ENCODE results near the gene PALM.
A peak's percentile ranks its signal among the peaks of the same experiment; 100 is the strongest.
"Not testable (repeated sequence)": the region's sequence is repeated elsewhere in the genome, so short reads cannot be mapped to it uniquely, and the experiment has no call there.

The PALM gene

DNA sequence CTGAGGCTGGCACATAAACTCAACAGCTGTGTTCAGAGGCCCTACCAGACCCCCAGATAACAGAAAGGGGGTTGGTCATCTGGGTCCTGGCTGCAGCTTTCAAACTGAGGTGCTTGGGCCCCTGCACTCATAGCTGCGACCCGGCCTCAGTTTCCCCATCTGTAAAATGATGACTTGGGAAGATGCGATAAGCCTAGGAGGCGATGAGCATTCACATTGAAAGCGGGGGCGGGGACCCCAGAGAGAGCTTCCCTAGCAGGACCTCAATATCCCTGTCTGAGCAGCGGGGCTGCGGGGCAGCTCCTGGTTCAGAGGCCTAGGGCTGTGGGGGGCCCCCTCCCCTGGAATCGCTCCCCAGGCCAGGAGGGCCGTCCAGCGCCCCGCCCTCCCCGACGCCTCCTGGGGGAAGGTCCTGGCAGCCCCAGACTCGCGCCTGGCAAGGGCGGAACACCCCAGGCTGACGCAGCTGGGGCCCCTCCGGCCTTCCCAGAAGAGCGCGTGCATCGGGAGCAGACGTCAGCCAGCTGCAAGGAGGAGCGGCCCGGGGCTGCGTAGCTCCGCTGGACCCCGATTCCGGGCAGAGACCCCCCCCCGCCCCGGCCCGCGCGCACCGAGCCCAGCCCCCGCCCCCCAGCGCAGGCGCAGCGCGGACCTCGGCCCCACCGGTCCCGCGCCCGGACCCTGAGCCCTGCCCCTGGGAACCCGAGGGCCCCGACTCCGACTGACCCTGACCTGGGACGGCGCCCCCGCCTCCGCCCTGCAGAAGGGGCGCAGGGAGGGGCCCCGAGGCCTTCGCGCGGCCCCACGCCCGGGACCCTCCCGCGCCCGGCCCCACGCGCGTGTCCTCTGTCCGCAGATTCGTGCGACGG is 29.1 kb upstream of the PALM start:
- DNase-seq (ENCODE audit: low spot score), result peak; percentile 76

DNA sequence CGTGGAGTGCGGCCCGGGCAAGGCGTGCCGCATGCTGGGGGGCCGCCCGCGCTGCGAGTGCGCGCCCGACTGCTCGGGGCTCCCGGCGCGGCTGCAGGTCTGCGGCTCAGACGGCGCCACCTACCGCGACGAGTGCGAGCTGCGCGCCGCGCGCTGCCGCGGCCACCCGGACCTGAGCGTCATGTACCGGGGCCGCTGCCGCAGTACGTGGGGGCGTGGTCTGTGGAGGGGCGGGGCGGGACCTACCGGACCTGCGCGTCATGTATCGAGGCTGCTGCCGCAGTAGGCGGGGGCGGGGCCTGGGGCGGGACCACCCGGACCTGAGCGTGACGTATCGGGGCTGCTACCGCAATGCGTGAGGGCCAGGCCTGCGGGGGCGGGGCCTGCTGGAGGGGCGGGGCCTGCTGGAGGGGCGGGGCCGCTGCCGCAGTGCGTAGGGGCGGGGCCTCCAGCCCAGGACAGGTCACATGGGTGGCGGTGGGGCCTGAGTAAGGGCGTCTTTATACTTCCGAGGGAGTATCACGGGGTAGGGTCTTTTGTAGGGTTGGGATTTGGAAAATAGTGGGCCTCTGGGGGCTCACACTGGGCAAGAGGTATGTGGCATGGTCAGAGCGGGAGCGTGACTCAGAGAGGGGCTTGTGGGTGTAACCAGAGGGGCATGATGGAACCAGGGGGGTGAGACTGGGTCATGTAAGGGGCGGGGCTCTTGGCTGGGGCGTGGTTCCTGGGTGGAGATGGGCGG is 28.3 kb upstream of the PALM start:
- DNase-seq (ENCODE audit: low spot score), result peak; percentile 96

DNA sequence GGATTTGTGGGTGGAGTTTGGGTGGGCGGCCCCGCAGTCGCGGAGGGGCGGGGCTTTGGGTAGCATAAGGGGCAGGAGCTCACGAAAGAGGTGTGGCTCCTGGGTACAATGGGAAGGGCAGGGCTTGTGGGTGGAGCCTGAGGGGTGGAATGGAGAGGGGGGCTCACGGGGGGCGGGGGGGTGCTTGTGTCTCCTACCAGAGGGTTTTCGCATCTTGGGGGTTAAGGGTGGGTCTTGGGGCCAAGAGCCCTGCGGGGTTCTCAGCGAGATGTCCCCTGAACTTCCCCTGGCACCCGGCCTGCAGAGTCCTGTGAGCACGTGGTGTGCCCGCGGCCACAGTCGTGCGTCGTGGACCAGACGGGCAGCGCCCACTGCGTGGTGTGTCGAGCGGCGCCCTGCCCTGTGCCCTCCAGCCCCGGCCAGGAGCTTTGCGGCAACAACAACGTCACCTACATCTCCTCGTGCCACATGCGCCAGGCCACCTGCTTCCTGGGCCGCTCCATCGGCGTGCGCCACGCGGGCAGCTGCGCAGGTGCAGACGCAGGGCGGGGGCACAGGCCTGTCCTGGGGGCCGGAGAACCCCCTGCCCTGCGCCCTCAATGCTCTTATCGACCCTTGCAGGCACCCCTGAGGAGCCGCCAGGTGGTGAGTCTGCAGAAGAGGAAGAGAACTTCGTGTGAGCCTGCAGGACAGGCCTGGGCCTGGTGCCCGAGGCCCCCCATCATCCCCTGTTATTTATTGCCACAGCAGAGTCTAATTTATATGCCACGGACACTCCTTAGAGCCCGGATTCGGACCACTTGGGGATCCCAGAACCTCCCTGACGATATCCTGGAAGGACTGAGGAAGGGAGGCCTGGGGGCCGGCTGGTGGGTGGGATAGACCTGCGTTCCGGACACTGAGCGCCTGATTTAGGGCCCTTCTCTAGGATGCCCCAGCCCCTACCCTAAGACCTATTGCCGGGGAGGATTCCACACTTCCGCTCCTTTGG is 27.4 kb upstream of the PALM start:
- DNase-seq (ENCODE audit: low spot score), result peak; percentile 88

DNA sequence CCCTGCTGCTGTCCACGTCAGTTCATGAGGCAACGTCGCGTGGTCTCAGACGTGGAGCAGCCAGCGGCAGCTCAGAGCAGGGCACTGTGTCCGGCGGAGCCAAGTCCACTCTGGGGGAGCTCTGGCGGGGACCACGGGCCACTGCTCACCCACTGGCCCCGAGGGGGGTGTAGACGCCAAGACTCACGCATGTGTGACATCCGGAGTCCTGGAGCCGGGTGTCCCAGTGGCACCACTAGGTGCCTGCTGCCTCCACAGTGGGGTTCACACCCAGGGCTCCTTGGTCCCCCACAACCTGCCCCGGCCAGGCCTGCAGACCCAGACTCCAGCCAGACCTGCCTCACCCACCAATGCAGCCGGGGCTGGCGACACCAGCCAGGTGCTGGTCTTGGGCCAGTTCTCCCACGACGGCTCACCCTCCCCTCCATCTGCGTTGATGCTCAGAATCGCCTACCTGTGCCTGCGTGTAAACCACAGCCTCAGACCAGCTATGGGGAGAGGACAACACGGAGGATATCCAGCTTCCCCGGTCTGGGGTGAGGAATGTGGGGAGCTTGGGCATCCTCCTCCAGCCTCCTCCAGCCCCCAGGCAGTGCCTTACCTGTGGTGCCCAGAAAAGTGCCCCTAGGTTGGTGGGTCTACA is 25.9 kb upstream of the PALM start:
- DNase-seq (ENCODE audit: low spot score), result no peak

DNA sequence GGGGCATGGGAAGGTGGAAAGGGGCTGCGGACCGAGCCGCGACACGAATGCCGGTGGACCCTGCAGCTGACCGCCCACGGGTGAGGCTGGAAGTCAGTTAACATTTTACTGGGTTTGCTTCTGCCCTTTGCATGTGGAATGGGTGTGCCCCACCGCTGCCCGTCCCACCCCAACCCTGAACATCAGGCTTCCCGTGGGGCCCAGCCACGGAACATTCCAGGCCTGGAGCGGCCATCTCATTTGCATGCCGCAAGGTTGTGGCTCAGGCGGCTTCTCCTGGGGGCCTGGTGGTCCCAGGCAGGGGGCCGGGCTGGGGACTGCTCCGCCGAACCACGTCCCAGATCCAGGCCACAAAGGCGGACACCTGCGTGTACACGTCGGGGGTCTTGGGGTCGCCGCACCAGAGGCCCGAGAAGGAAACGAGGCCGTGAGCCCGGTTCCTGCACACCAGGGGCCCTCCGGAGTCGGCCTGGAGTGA is 23.2 kb upstream of the PALM start:
- DNase-seq (ENCODE audit: low spot score), result no peak

DNA sequence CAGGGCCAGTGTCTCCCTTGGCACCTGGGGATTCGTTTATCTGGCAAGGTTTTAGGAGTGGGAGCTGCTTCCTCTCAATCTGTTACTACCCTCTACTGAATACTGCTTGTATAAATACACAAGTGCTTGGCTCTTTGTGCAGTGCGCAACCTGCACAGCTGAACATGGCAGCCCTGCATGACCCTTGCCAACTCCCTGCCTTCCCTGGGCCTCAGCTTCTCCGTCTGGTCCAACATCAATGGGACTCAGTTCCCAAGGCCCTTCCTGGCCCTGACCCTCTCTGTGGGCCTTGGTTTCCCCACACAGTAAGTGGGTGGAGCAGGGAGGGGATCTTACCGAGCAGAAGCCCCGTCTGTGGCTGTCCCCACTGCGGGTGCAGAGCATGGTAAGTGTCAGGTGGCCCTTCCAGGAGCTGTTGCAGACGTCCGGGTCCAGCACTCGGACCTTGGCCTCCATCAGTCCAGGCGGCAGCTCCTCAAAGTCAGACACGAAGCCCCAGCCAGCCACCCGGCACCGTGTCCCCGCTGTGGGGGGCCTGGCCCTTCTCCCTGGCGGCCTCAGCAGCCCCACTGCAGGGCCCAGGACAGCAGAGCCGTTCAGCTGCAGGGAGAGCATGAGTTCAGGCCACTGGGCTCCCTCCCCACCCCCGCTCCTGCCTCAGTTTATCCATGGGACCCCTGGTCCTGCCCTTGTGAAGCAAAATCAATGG is 22.0 kb upstream of the PALM start:
- no peak for DNase-seq (ENCODE audit: low spot score)

DNA sequence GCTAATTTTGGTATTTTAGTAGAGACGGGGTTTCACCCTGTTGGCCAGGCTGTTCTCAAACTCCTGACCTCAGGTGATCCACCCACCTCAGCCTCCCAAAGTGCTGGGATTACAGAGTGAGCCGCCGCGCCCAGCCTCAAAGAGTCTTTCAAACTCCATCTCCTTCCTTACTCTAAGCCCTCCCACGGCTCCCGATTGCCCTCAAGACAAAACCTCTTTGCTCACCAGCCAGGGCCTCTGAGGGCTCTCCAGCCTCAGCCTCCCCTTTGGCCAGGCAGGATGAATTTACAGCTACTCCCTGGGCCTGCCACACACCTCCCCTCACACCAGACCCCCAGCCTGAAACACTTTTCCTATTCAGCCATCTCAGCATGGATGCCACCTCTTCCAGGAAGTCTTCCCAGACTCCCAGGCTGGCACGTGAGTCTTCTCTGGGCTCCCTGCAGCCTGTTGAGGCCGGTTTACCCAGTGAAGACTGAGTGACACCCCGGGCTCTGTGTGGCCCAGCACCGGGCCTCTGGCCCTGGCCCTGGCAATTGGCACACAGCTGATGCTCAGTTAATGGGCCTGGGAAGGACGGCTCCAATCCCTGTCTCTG is 21.1 kb upstream of the PALM start:
- DNase-seq (ENCODE audit: low spot score), result no peak

DNA sequence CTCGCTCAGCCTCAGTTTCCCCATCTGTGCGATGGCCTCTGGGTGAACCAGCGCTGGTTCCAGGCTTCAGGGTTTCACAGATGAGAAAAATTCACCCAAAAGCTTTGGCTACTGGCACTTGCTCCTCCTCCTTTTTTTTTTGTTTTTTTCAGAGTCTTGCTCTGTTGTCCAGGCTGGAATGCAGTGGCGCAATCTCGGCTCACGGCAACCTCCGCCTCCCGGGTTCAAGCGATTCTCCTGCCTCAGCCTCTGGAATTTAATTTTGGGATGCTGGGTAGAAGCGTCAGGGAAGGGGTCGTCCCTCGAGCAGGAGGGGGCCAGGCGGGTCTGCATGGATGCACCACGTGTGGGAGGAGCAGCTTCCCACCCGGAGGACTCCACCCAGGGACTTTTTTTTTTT is 20.5 kb upstream of the PALM start:
- DNase-seq (ENCODE audit: low spot score), result no peak

DNA sequence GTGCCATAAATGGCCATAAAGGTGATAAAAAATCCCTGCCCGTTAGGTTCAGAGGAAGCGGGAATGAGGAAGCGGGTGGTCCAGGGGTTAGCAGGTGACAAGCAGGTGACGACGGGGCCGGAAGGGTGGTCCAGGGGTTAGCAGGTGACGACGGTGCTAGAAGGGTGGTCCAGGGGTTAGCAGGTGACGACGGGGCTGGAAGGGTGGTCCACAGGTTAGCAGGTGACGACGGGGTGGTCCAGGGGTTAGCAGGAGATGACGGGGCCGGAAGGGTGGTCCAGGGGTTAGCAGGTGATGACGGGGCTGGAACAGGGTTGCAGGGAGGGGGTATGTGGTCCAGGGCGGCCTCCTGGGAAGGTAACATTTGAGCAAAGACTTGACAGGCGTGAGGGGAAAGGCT is 19.7 kb upstream of the PALM start:
- DNase-seq (ENCODE audit: low spot score), result no peak

DNA sequence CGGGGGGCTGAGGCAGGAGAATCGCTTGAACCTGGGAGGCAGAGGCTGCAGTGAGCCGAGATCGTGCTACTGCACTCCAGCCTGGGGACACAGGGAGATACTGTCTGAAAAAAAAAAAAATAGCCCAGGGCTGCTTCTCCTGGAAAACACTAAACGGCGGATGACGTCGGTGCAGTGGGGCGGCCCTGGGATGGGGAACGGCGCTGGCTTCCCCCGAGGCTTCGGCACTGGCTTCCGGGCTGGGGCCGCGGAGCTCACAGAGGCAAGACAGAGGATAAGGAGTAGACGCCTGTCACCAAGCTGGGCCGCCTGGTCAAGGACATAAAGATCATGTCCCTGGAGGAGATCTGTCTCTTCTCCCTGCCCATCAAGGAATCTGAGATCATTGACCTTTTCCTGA is 18.5 kb upstream of the PALM start:
- DNase-seq (ENCODE audit: low spot score), result no peak

DNA sequence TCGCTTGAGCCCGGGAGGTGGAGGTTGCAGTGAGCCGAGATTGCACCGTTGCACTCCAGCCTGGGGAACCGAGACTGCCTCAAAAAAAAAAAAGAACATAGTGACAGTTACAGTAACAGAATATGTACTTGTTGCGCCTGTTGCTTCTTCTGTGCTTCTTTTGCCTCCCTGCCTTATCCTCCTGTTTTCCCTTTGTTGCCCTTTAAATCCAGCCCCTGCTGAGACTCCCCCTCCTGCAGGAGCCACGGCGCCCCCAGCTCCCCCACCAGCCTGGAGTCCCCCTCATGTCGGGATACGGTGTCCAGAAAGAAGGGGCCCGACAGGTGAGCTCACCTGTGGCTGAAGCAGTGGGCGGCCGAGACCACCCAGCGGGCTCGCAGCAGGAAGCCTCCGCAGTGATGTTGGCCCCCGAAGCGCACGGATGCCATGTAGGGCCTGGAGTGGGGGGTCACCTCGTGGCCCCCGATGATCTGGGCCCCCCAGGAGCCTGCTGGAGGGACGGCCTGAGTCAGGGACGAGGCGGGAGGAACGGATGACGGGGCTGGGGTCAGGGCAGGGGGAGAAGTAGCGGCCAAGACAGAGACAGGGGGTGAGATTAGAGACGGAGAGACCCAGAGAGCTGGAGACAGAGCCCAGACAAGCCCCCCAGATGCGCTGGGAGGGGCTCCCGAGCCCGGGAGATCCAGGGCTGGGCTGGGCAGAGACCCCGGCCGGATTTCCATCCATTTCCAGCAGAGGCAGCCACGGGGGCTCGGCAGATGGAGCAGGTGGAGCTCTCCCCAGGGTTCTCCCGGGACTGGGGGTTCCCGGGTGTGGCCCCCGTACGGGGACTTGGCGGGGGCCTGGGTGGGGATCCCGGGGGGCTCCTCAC is 14.0 kb upstream of the PALM start:
- no peak for DNase-seq (ENCODE audit: low spot score)

DNA sequence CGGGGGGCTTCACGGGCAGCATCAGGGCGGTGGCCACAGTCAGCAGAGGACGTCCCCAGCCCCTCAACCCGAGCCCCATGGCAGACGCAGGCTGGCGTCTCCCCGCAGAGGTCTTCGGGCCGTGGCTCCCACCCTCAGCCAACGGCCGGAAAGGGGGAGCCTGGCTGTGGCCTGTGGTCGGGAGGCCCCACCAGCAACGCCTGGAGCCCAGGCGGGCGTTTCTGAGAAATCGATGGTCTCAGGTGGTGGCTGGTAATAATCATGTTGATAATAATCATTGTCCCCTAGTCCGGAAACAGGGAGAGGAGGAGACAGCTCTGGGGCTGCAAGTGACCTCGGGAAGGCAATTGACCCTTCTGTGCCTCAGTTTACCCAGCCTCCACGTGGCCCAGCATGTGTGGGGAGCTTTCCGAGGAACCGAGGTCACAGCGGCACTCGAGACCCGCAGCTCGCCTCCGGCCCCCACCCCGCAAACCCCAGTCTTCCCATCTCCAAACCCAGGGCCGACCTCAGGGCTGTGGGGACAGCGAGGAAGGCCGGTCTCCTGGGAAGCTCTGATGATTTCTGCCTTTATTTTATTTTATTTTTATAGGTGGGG is 13.3 kb upstream of the PALM start, which contains the start of gene PRSS57:
PRSS57 (minus strand) TSS at position 101 of the 598 bp plus-strand sequence; CDS start at position 79, 22 bp downstream.
- no peak for DNase-seq (ENCODE audit: low spot score)

DNA sequence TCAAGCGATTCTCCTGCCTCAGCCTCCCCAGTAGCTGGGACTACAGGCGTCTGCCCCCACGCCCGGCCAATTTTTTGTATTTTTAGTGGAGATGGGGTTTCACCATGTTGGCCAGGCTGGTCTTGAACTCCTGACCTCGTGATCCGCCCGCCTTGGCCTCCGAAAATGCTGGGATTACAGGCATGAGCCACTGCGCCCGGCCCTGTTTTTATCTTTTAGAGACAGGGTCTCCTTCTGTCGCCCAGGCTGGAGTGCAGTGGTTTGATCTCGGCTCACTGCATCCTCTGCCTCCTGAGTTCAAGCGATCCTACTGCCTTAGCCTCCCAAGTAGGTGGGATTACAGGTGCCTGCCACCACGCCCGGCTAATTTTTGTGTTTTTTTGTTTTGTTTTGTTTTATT is 10.2 kb upstream of the PALM start:
- DNase-seq (ENCODE audit: low spot score), result not testable (repeated sequence)

DNA sequence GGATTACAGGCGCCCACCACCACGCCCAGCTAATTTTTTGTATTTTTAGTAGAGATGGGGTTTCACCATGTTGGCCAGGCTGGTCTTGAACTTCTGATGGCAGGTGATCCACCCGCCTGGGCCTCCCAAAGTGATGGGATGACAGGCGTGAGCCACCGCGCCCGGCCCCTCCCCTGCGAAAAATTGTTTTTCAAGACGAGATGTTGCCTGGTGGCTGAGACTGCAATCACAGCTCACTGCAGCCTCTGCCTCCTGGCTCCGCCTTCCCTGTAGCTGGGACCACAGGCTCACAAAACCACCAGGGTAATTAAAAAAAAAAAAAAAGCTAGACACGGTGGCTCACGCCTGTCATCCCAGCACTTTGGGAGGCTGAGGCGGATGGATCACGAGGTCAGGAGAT is 8.8 kb upstream of the PALM start:
- DNase-seq (ENCODE audit: low spot score), result not testable (repeated sequence)

DNA sequence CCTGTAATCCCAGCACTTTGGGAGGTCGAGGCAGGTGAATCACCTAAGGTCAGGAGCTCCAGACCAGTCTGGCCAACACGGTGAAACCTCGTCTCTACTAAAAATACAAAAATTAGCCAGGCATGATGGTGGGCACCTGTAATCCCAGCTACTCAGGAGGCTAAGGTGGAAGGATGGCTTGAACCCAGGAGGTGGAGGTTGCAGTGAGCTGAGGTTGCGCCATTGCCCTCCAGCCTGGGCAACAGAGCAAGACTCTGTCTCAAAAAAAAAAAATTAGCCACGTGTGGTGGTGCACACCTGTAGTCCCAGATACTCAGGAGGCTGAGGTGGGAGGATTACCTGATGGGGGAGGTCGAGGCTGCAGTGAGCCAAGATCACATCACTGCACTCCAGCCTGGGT is 5.9 kb upstream of the PALM start:
- not testable (repeated sequence) for DNase-seq (ENCODE audit: low spot score)

DNA sequence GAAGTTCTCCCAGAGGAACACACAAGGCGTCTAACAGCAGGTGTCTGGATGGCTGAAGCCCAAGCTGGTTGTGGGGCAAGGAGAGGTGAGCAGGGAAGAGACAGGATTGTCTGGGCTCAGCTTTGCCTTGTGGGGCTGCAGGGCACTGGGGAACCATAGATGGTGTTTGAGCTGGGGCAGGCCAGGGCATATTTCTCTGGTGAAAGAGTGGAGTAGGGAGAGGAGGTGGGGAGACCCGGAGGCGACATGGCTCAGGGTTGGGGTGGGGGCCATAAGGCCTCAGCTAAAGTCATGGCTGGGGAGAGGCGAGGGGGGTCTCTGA is 5.4 kb upstream of the PALM start:
- no peak for DNase-seq (ENCODE audit: low spot score)

DNA sequence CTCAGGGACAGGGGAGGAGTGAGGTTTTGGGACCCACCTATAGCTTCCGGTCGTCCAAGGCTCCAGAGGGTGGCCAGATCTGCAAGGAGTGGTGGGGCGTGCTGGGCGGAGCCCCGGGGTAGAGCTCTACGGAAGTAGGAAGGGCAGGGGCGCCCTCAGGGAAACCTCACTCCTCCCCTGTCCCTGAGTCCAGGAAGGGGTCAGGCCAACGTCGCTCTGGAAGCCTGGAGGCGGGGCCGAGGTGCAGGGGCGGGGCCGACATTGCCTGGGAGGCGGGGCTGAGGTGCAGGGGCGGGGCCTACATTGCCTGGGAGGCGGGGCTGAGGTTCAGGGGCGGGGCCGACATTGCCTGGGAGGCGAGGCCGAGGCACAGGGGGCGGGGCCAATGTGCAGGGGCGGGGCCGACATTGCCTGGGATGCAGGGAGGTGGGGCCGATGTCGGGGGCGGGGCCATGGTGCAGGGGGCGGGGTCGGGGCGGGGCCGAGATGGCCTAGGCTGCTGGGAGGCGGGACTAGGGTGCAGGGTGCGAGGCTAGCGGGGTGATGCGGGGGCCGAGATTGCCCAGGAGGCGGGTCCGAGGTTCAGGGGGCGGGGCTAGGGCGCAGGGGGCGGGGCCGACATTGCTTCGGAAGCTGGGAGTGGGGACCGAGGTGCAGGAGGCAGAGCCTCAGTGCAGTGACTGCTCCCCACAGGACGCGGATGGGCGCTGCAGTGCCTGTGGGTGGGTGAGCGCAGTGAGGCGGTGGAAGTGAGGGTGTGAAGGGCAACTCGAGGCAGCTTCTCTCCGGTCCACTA is 4.9 kb upstream of the PALM start:
- DNase-seq (ENCODE audit: low spot score), result peak; percentile 70

DNA sequence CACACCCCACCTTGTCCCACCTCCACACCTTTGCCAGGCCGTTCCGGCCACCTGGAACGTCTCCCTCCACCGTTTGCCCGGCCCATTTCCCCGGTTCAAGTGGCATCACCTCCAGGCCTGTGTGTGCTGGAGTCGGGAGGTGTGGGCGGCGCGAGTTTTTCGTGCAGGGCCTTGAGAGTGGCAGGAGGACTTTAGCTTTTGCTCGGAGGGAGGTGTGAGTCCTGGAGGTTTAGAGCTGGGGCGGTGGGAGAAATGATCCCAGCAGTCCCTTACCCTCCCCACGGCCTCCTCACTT is 4.3 kb upstream of the PALM start:
- no peak for DNase-seq (ENCODE audit: low spot score)

Data from RKO (cell line).